HepG2 (cell line): ENCODE results near the gene XXYLT1. TPM values are rescaled to one million over a fixed set of nuclear protein-coding genes. Genes with fewer than 3 reads are reported as not detected.

Experiments used
- BHLHE40 ChIP-seq: IDR thresholded peaks from 2 replicates; pipeline ENCODE4 v1.6.1; 2011; ENCODE audit warnings: low read length, improper control_type of control experiment
- KDM2A ChIP-seq: sonication (generic); formaldehyde crosslinking; IDR thresholded peaks from 2 replicates; pipeline ENCODE4 v1.4.0; 2020; ENCODE audit warnings: low read depth, missing genetic modification reagents, borderline replicate concordance
- MAFK ChIP-seq, 2 experiments: IDR thresholded peaks in 1 of 2; conservative IDR thresholded peaks in 1 of 2; 2 replicates each; pipeline ENCODE4 v1.6.1; 2011; ENCODE audit warnings: improper control_type of control experiment in 2 of 2, low read length in 2 of 2
- MATR3 ChIP-seq: sonication (generic); formaldehyde crosslinking; IDR thresholded peaks from 2 replicates; pipeline ENCODE4 v1.4.0; 2020; ENCODE audit warnings: missing genetic modification reagents
- MIXL1 ChIP-seq: IDR thresholded peaks from 2 replicates; pipeline ENCODE4 v1.6.1; 2016
- MXD4 ChIP-seq: IDR thresholded peaks from 2 replicates; pipeline ENCODE4 v1.6.1; 2016; ENCODE audit warnings: mild to moderate bottlenecking, missing biosample characterization, missing genetic modification reagents
- PAXIP1 ChIP-seq: sonication (generic); formaldehyde crosslinking; conservative IDR thresholded peaks from 2 replicates; pipeline ENCODE4 v1.4.0; 2020; ENCODE audit warnings: mild to moderate bottlenecking, missing genetic modification reagents, moderate library complexity
- REL ChIP-seq: sonication (generic); formaldehyde crosslinking; conservative IDR thresholded peaks from 2 replicates; pipeline ENCODE4 v1.8.0; 2022; ENCODE audit warnings: mild to moderate bottlenecking, missing genetic modification reagents, moderate library complexity
- RFX5 ChIP-seq: IDR thresholded peaks from 2 replicates; pipeline ENCODE4 v1.6.1; 2011; ENCODE audit warnings: low read depth, low read length, improper control_type of control experiment
- SALL1 ChIP-seq: sonication (generic); formaldehyde crosslinking; IDR thresholded peaks from 2 replicates; pipeline ENCODE4 v1.8.0; 2022; ENCODE audit warnings: mild to moderate bottlenecking, missing genetic modification reagents
- TBX2 ChIP-seq: sonication (generic); formaldehyde crosslinking; IDR thresholded peaks from 2 replicates; pipeline ENCODE4 v1.5.0; 2020; ENCODE audit warnings: missing genetic modification reagents, mild to moderate bottlenecking, borderline replicate concordance
- TFAP4 ChIP-seq: sonication (generic); IDR thresholded peaks from 2 replicates; pipeline ENCODE4 v1.6.1; 2016; ENCODE audit warnings: low read depth, borderline replicate concordance
- ZBTB38 ChIP-seq: sonication (generic); formaldehyde crosslinking; IDR thresholded peaks from 2 replicates; pipeline ENCODE4 v1.5.1; 2020; ENCODE audit warnings: mild to moderate bottlenecking, missing genetic modification reagents
- ZNF230 ChIP-seq: sonication (generic); formaldehyde crosslinking; IDR thresholded peaks from 2 replicates; pipeline ENCODE4 v1.4.0; 2020; ENCODE audit warnings: mild to moderate bottlenecking, missing genetic modification reagents
- ZNF24 ChIP-seq: fragments of 450-650 bp; IDR thresholded peaks from 2 replicates; pipeline ENCODE4 v1.6.1; 2017; ENCODE audit warnings: antibody characterized with exemption, mild to moderate bottlenecking
- ZNF335 ChIP-seq: sonication (generic); formaldehyde crosslinking; IDR thresholded peaks from 2 replicates; pipeline ENCODE4 v1.4.0; 2020; ENCODE audit warnings: missing genetic modification reagents
- ZNF747 ChIP-seq: sonication (generic); formaldehyde crosslinking; IDR thresholded peaks from 2 replicates; pipeline ENCODE4 v1.8.1; 2023; ENCODE audit warnings: missing genetic modification reagents, mild to moderate bottlenecking, borderline replicate concordance
- ZSCAN21 ChIP-seq: sonication (generic); formaldehyde crosslinking; IDR thresholded peaks from 2 replicates; pipeline ENCODE4 v1.8.0; 2022; ENCODE audit warnings: mild to moderate bottlenecking, missing genetic modification reagents, moderate library complexity, borderline replicate concordance
- polyA plus RNA-seq, 8 experiments: library from polyadenylated mRNA; depleted of rRNA in 3 of 8; stranded (reverse) in 7 of 8; unstranded in 1 of 8; fragments of >200 nt; fragmentation: Illumina TruSeq in 4 of 8; extraction: Trizol in 4 of 8; gene quantifications; 2 replicates each; pipeline versions ENCODE4 v1.2.1 to v1.2.3, GENCODE V29; 2011 to 2016; ENCODE audit warnings: low read depth in 4 of 8, missing spikeins in 1 of 8, mixed read lengths in 1 of 8; ENCODE audit not compliant: insufficient read depth in 1 of 8
- total RNA-seq, 5 experiments: library from RNA; depleted of rRNA; stranded (reverse); fragments of >200 nt; fragmentation: Illumina TruSeq; extraction: Trizol; gene quantifications; 2 replicates each; pipeline ENCODE4 v1.2.3, GENCODE V29; 2016; ENCODE audit warnings: low read depth in 1 of 5
- TF ChIP-seq, protein P1 (sequence below): sonication (generic); formaldehyde crosslinking; IDR thresholded peaks from 2 replicates; pipeline ENCODE4; 2020; ENCODE audit warnings: missing genetic modification reagents, mild to moderate bottlenecking, borderline replicate concordance
- TF ChIP-seq, protein P2 (sequence below): IDR thresholded peaks from 2 replicates; pipeline ENCODE4 v1.6.1; 2012; ENCODE audit warnings: inconsistent platforms
- TF ChIP-seq, protein P3 (sequence below): sonication (generic); formaldehyde crosslinking; IDR thresholded peaks from 2 replicates; pipeline ENCODE4 v1.5.1; 2020; ENCODE audit warnings: mild to moderate bottlenecking, moderate library complexity, missing genetic modification reagents

Gene XXYLT1
- total and polyA plus RNA-seq, 2 of the 13 experiments (the other 11 are each of a cell fraction or from before 2014, with no cell fraction given) = 17.7 to 19.0 TPM

GRCh38 chr3:195124378-195124992 is 146.5 kb downstream of the XXYLT1 start (continued):
- no peak for TF ChIP-seq TFAP4
- no peak for TF ChIP-seq ZNF747 (CRISPR knock-in tag)
- no peak for TF ChIP-seq RFX5
- peak; percentile 23; the same call in 1 of the 2 replicates for TF ChIP-seq ZSCAN21 (CRISPR knock-in tag)
- no peak for TF ChIP-seq ZNF335 (CRISPR knock-in tag)
- TF ChIP-seq MAFK (conservative IDR thresholded peaks at IDR 0.05 in 1 of 2, IDR thresholded peaks at IDR 0.05 in 1 of 2; ENCODE audit: low read length in 2 of 2) = peak; percentile 43 to 49; a peak in 3 of 4 replicates
- 0 out of 2 replicates have a peak, but pooled peaks have one; percentile 15 for TF ChIP-seq MIXL1
- TF ChIP-seq SALL1 (CRISPR knock-in tag) = peak; percentile 57
- TF ChIP-seq REL (CRISPR knock-in tag) = no peak
- TF ChIP-seq ZBTB38 (CRISPR knock-in tag) = peak; percentile 69; the same call in 1 of the 2 replicates
- no peak for TF ChIP-seq KDM2A
- no peak for TF ChIP-seq BHLHE40
- TF ChIP-seq, protein P1, sequence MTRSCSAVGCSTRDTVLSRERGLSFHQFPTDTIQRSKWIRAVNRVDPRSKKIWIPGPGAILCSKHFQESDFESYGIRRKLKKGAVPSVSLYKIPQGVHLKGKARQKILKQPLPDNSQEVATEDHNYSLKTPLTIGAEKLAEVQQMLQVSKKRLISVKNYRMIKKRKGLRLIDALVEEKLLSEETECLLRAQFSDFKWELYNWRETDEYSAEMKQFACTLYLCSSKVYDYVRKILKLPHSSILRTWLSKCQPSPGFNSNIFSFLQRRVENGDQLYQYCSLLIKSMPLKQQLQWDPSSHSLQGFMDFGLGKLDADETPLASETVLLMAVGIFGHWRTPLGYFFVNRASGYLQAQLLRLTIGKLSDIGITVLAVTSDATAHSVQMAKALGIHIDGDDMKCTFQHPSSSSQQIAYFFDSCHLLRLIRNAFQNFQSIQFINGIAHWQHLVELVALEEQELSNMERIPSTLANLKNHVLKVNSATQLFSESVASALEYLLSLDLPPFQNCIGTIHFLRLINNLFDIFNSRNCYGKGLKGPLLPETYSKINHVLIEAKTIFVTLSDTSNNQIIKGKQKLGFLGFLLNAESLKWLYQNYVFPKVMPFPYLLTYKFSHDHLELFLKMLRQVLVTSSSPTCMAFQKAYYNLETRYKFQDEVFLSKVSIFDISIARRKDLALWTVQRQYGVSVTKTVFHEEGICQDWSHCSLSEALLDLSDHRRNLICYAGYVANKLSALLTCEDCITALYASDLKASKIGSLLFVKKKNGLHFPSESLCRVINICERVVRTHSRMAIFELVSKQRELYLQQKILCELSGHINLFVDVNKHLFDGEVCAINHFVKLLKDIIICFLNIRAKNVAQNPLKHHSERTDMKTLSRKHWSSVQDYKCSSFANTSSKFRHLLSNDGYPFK (CRISPR knock-in tag) = 0 out of 2 replicates have a peak, but pooled peaks have one; percentile 16
- 0 out of 2 replicates have a peak, but pooled peaks have one; percentile 20 for TF ChIP-seq MXD4 (CRISPR knock-in tag)
- TF ChIP-seq, protein P2, sequence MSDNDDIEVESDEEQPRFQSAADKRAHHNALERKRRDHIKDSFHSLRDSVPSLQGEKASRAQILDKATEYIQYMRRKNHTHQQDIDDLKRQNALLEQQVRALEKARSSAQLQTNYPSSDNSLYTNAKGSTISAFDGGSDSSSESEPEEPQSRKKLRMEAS = 0 out of 2 replicates have a peak, but pooled peaks have one; percentile 35
- TF ChIP-seq ZNF24 = no peak
- no peak for TF ChIP-seq MATR3 (CRISPR knock-in tag)
- peak; percentile 50; the same call in 1 of the 2 replicates for TF ChIP-seq TBX2 (CRISPR knock-in tag)
- TF ChIP-seq PAXIP1 (CRISPR knock-in tag) = peak; percentile 41; the same call in 1 of the 2 replicates
- TF ChIP-seq, protein P3, sequence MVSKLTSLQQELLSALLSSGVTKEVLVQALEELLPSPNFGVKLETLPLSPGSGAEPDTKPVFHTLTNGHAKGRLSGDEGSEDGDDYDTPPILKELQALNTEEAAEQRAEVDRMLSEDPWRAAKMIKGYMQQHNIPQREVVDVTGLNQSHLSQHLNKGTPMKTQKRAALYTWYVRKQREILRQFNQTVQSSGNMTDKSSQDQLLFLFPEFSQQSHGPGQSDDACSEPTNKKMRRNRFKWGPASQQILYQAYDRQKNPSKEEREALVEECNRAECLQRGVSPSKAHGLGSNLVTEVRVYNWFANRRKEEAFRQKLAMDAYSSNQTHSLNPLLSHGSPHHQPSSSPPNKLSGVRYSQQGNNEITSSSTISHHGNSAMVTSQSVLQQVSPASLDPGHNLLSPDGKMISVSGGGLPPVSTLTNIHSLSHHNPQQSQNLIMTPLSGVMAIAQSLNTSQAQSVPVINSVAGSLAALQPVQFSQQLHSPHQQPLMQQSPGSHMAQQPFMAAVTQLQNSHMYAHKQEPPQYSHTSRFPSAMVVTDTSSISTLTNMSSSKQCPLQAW = 0 out of 2 replicates have a peak, but pooled peaks have one; percentile 25
- TF ChIP-seq ZNF230 (CRISPR knock-in tag) = no peak
